Osteoblast (primary cell): ENCODE data around the gene ZDHHC24. TPM values are rescaled to one million over a fixed set of nuclear protein-coding genes. Genes with fewer than 3 reads are reported as not detected.

Experiments
- DNase-seq: peaks from one replicate; pipeline ENCODE4 v3.0.0; 2011; ENCODE audit warnings: low spot score, mixed read lengths; ENCODE audit not compliant: insufficient read length; ENCODE audit errors: missing footprints
- H2AFZ ChIP-seq: 2 replicates; pipeline ENCODE4 v1.6.0; 2011; ENCODE audit warnings: mild to moderate bottlenecking, low read length
- H3K27ac ChIP-seq: 2 replicates; pipeline ENCODE4 v1.5.1; 2011; ENCODE audit warnings: mild to moderate bottlenecking, low read depth, low read length, moderate library complexity
- H3K27me3 ChIP-seq: 2 replicates; pipeline ENCODE4 v1.6.0; 2012; ENCODE audit warnings: mild to moderate bottlenecking, control low read depth, inconsistent platforms, low read length, moderate library complexity; ENCODE audit not compliant: insufficient read depth
- H3K36me3 ChIP-seq: 2 replicates; pipeline ENCODE4 v1.5.1; 2011; ENCODE audit warnings: mild to moderate bottlenecking, low read length, control low read depth, moderate library complexity; ENCODE audit not compliant: insufficient read depth
- H3K4me1 ChIP-seq: 2 replicates; pipeline ENCODE4 v1.5.1; 2011; ENCODE audit warnings: mild to moderate bottlenecking, low read length, control low read depth, moderate library complexity; ENCODE audit not compliant: insufficient read depth
- H3K4me2 ChIP-seq: 2 replicates; pipeline ENCODE4 v1.6.0; 2011; ENCODE audit warnings: mild to moderate bottlenecking, low read length; ENCODE audit not compliant: insufficient read depth
- H3K4me3 ChIP-seq: fragments of 200-600 bp; sonication (generic); 3 replicates; pipeline ENCODE4 v1.5.1; 2012; ENCODE audit warnings: mild to moderate bottlenecking, low read length, inconsistent platforms; ENCODE audit not compliant: insufficient read depth
- H3K79me2 ChIP-seq: 2 replicates; pipeline ENCODE4 v1.6.0; 2012; ENCODE audit warnings: mild to moderate bottlenecking, low read length, control low read depth, inconsistent platforms; ENCODE audit not compliant: insufficient read depth
- H3K9me3 ChIP-seq: 2 replicates; pipeline ENCODE4 v1.5.1; 2011; ENCODE audit warnings: low read depth, low read length, control low read depth
- H4K20me1 ChIP-seq: 2 replicates; pipeline ENCODE4 v1.6.0; 2012; ENCODE audit warnings: mild to moderate bottlenecking, low read length, control low read depth; ENCODE audit not compliant: insufficient read depth
- CTCF ChIP-seq: IDR thresholded peaks from 2 replicates; pipeline ENCODE4 v1.5.1; 2011; ENCODE audit warnings: mild to moderate bottlenecking, low read depth, low read length, moderate library complexity; ENCODE audit errors: extremely low read depth
- total RNA-seq: library from RNA; depleted of rRNA; stranded (reverse); fragments of >200 nt; gene quantifications from 2 replicates; pipeline ENCODE4 v1.2.3, GENCODE V29; 2012

Gene ZDHHC24
- total RNA-seq, 1 donor: 10.5 TPM

- Histone ChIP-seq H3K27ac (no peak overlapping the region), H3K36me3 (no peaks in the 10 kb centered on the region), H3K4me2 (peak overlapping the region; percentile 84), H3K9me3 (no peaks in the 10 kb centered on the region), H3K4me1 (peaks cover 9% of the 10 kb centered on the region), H4K20me1 (no peaks in the 10 kb centered on the region), H2AFZ (peak overlapping the region; percentile 86), H3K79me2 (no peaks in the 10 kb centered on the region), H3K4me3 (peak overlapping the region; percentile 42), H3K27me3 (no peaks in the 10 kb centered on the region)
- peak; percentile 99 for DNase-seq
- peak; percentile 84 for TF ChIP-seq CTCF
These were observed 33.3 kb upstream of the ZDHHC24 start for GRCh38 chr11:66579017-66579606.

GRCh38 chr11:66570850-66571180, 25.0 kb upstream of the ZDHHC24 start:
- H3K79me2 ChIP-seq: no peaks in the 10 kb centered on the region
- peaks cover 5% of the 10 kb centered on the region for H3K4me1 ChIP-seq
- no peak overlapping the region for H3K4me2 ChIP-seq

DNA sequence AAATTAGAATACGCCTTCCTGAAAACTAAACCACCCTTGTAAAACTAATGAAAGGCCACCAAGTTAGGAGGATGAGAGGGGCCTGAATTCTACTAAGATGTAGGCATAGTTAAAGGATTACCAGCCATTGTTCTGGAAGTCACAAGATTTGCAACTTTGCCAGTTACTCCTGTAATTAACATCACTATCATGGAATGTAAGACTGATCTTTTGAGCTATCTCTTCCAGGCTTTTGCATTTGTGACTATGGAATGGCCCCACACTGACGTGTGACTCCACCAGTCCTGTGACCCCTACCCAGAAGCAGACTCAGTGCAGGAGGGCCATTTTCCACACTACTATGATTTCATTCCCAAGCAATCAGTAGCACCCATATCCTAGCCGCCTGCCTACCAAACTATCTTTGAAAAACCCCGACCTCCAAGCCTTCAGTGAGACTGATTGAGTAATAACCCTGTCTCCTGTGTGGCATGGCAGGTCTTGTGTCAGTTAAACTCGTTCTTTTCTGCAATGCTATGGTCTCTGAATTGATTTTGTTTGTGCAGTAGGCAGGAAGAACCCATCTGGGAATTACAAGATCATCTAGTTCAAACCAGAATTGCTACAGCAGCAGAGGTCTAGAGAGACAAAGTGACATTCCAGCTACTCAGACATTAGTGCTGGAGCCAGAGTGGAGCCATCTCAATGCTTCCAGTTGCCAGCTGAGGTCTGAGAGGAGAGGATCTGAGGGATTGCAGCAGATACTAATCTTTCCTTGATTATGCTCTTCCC, 24.4 kb upstream of the ZDHHC24 start:
- Histone ChIP-seq H3K4me2 (no peak overlapping the region), H3K27ac (no peak overlapping the region)

More at GRCh38 chr11:66570850-66571180, 25.0 kb upstream of the ZDHHC24 start:
- Histone ChIP-seq H3K4me3 (no peak overlapping the region), H4K20me1 (no peaks in the 10 kb centered on the region), H3K27me3 (peaks cover 4% of the 10 kb centered on the region), H3K9me3 (no peaks in the 10 kb centered on the region), H3K27ac (no peak overlapping the region), H2AFZ (no peak overlapping the region), H3K36me3 (no peaks in the 10 kb centered on the region)
- no peak for TF ChIP-seq CTCF
- peak; percentile 42 for DNase-seq

More for the DNA sequence above, 24.4 kb upstream of the ZDHHC24 start:
- Histone ChIP-seq H3K36me3 (no peaks in the 10 kb centered on the region), H2AFZ (no peak overlapping the region), H3K79me2 (no peaks in the 10 kb centered on the region), H3K4me3 (no peak overlapping the region), H3K27me3 (peaks cover 4% of the 10 kb centered on the region), H3K9me3 (no peaks in the 10 kb centered on the region), H4K20me1 (no peaks in the 10 kb centered on the region), H3K4me1 (peaks cover 5% of the 10 kb centered on the region)
- no peak for TF ChIP-seq CTCF
- DNase-seq: peak; percentile 43
